ENCODE data around the gene RASA2. TPM values are rescaled to one million over a fixed set of nuclear protein-coding genes. Genes with fewer than 3 reads are reported as not detected.
A peak's percentile ranks its signal among the peaks of the same experiment; 100 is the strongest.

RASA2 gene
- total and polyA plus RNA-seq, 9 of the 15 experiments (the other 6 are each of a cell fraction or from before 2014, with no cell fraction given): 2.0 to 12.8 (median 9.5) TPM

DNA sequence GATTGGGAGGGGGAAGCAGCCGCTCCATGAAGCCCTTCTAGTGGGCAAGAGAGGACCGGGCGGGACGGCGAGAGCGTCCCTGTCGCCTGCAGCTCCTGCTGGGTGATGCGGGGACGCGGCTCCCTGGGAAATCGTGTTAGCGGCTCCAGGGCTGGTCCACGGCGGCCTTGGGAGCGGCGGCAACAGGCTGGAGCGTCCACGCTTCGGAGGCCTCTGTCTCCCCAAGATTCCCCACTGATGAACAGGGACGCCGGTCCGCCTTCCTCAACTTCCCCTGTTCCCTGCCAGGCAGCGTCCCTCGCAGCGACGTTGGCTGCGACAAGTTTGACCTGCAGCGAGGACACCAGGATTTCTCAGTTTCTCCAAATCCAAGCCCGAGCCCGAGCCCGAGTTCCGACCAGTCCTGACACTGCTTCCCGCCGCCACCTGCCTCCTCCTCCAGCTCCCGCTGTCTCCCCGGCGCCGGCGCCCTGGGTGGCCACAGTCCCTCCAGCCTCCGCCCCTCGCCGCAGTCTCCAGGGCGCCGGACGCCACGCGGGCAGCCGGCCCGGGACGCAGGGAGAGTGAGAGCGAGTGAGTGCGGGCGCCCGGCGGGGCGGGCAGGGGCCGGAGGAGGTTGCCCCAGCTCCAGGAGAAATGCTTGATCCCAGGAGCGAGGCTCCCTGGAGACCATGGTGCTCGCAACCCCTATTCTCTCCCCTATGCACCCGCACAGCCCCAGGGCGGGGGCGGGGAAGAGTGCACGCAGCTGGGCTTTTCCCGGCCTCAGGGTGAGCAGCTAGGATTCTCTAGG lies 173.2 kb downstream of the RASA2 start:
- H3K4me2 ChIP-seq (ENCODE audit: insufficient read depth, low read length): peak overlapping the region; percentile 71
- no peak for FAIRE-seq
- CTCF ChIA-PET (ENCODE audit: low intra/inter-chr PET ratio): no interaction called here
- no peak for TF ChIP-seq RHOXF2B (CRISPR knock-in tag; conservative IDR thresholded peaks at IDR 0.05)
- TF ChIP-seq SMAD3 (CRISPR knock-in tag; conservative IDR thresholded peaks at IDR 0.05): no peak
- TF ChIP-seq CAMTA2 (CRISPR knock-in tag; conservative IDR thresholded peaks at IDR 0.05): no peak
- no peak for TF ChIP-seq KHSRP (IDR thresholded peaks at IDR 0.05)
- TF ChIP-seq, protein P1, sequence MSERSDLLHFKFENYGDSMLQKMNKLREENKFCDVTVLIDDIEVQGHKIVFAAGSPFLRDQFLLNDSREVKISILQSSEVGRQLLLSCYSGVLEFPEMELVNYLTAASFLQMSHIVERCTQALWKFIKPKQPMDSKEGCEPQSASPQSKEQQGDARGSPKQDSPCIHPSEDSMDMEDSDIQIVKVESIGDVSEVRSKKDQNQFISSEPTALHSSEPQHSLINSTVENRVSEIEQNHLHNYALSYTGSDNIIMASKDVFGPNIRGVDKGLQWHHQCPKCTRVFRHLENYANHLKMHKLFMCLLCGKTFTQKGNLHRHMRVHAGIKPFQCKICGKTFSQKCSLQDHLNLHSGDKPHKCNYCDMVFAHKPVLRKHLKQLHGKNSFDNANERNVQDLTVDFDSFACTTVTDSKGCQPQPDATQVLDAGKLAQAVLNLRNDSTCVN (CRISPR knock-in tag; IDR thresholded peaks at IDR 0.05): no peak
- no peak for TF ChIP-seq GABPB1 (CRISPR knock-in tag; IDR thresholded peaks at IDR 0.05)
- TF ChIP-seq SRSF1 (IDR thresholded peaks at IDR 0.05; ENCODE audit: low read depth, low read length): no peak
- peak; percentile 46; the same call in 1 of the 2 replicates for TF ChIP-seq CTBP1 (IDR thresholded peaks at IDR 0.05; ENCODE audit: borderline replicate concordance)
- peak; percentile 32 for TF ChIP-seq FIP1L1 (IDR thresholded peaks at IDR 0.05; ENCODE audit: low read depth, low read length, poor library complexity, severe bottlenecking)
- TF ChIP-seq NFIC (IDR thresholded peaks at IDR 0.05): no peak
- TF ChIP-seq SMARCB1 (IDR thresholded peaks at IDR 0.05; ENCODE audit: insufficient read length, low read depth): no peak
- no peak for TF ChIP-seq ZNF347 (CRISPR knock-in tag; IDR thresholded peaks at IDR 0.05; ENCODE audit: low read depth)
- no peak for TF ChIP-seq ZSCAN32 (CRISPR knock-in tag; IDR thresholded peaks at IDR 0.05)
- TF ChIP-seq NFE2L1 (tag; IDR thresholded peaks at IDR 0.05; ENCODE audit: borderline replicate concordance, low read depth): no peak
- TF ChIP-seq, protein P2, sequence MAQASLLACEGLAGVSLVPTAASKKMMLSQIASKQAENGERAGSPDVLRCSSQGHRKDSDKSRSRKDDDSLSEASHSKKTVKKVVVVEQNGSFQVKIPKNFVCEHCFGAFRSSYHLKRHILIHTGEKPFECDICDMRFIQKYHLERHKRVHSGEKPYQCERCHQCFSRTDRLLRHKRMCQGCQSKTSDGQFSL (CRISPR knock-in tag; IDR thresholded peaks at IDR 0.05): no peak
- TF ChIP-seq, protein P2 (tag; IDR thresholded peaks at IDR 0.05): no peak
- TF ChIP-seq, protein P3, sequence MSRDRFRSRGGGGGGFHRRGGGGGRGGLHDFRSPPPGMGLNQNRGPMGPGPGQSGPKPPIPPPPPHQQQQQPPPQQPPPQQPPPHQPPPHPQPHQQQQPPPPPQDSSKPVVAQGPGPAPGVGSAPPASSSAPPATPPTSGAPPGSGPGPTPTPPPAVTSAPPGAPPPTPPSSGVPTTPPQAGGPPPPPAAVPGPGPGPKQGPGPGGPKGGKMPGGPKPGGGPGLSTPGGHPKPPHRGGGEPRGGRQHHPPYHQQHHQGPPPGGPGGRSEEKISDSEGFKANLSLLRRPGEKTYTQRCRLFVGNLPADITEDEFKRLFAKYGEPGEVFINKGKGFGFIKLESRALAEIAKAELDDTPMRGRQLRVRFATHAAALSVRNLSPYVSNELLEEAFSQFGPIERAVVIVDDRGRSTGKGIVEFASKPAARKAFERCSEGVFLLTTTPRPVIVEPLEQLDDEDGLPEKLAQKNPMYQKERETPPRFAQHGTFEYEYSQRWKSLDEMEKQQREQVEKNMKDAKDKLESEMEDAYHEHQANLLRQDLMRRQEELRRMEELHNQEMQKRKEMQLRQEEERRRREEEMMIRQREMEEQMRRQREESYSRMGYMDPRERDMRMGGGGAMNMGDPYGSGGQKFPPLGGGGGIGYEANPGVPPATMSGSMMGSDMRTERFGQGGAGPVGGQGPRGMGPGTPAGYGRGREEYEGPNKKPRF (IDR thresholded peaks at IDR 0.05; ENCODE audit: low read depth, low read length): no peak
- TF ChIP-seq MCM3 (IDR thresholded peaks at IDR 0.05): no peak
- no peak for TF ChIP-seq HMG20A (CRISPR knock-in tag; conservative IDR thresholded peaks at IDR 0.05)
- no peak for TF ChIP-seq BCL6 (CRISPR knock-in tag; IDR thresholded peaks at IDR 0.05)
- TF ChIP-seq EGR1 (conservative IDR thresholded peaks at IDR 0.05): peak; percentile 69

More for the DNA sequence above, 173.2 kb downstream of the RASA2 start:
- no peaks in the 10 kb centered on the region for H4K20me1 ChIP-seq (replicated peaks; ENCODE audit: control insufficient read depth, insufficient read depth, low read length)
- no TSS peak for BruUV-seq (replicated peaks)
- peak; percentile 90 for ATAC-seq
- H3K27ac ChIP-seq (ENCODE audit: extremely low read depth, low read depth, low read length): no peak overlapping the region
- no peaks in the 10 kb centered on the region for H3K9me1 ChIP-seq (ENCODE audit: control insufficient read depth, insufficient read depth, low read length)
- peak overlapping the region; percentile 86 for H2AFZ ChIP-seq (ENCODE audit: low read depth, low read length)
- POLR2A ChIA-PET: interaction anchor here (0.5 to 2.2 kb wide), 2 partner anchors 21 to 143 kb away, joined by 3 to 7 read pairs; no protein-coding TSS in a partner anchor
- H3K4me1 ChIP-seq (replicated peaks in 1 of 2; ENCODE audit: control insufficient read depth in 2 of 2, insufficient read depth in 2 of 2, low read length in 2 of 2): peaks cover 13 to 20% of the 10 kb centered on the region in 2 experiments; a peak in 4 of 5 replicates
- in situ Hi-C loops (cut with MboI) (no loop called here), intact Hi-C loops (cut with micrococcal nuclease) (no loop called here)
- 12% methylated on average over 41 of the region's 64 CpGs for WGBS (ENCODE audit: insufficient coverage, low coverage, missing lambda C conversion rate)
- peak overlapping the region; percentile 27 for H3K4me3 ChIP-seq
- peaks cover 16 to 29% of the 10 kb centered on the region in 2 experiments for H3K27me3 ChIP-seq (ENCODE audit: control insufficient read depth in 2 of 2, insufficient read depth in 2 of 2, low read length in 2 of 2)
- H3K9me3 ChIP-seq (replicated peaks; ENCODE audit: control insufficient read depth, insufficient read depth, low read depth, low read length): no peaks in the 10 kb centered on the region
- no peaks in the 10 kb centered on the region for H3K79me2 ChIP-seq (ENCODE audit: control insufficient read depth, insufficient read depth, low read length)
- DNase-seq (ENCODE audit: extremely low read depth in 1 of 4, low spot score in 3 of 4): peak; percentile 29 to 47 (median 37)
- H3K36me3 ChIP-seq (ENCODE audit: control insufficient read depth, insufficient read depth, low read length): no peaks in the 10 kb centered on the region
- peak overlapping the region in 1 of 2 experiments; percentile 87; a peak in 2 of 4 replicates for H3K9ac ChIP-seq (ENCODE audit: insufficient read depth in 1 of 2, low read depth in 2 of 2, low read length in 2 of 2)

All from K562 (cell line).